Ascending aorta (tissue), 2 donors: ENCODE data around the gene CPNE1. TPM values are rescaled to one million over a fixed set of nuclear protein-coding genes. Genes with fewer than 3 reads are reported as not detected.

ENCODE experiments used
- DNase-seq, 2 donors: peaks; one replicate each; pipeline ENCODE4 v3.0.0-alpha.2; 2019; ENCODE audit warnings: low spot score in 2 of 2
- H3K27ac ChIP-seq, 2 donors: fragments of 200-600 bp; sonication (generic); one replicate each; pipeline ENCODE4 v1.5.1; 2016 to 2017; ENCODE audit warnings: mild to moderate bottlenecking in 1 of 2
- H3K27me3 ChIP-seq: fragments of 200-600 bp; sonication (generic); one replicate; pipeline ENCODE4 v1.5.1; 2017
- H3K36me3 ChIP-seq, 2 donors: fragments of 200-600 bp; sonication (generic); one replicate each; pipeline ENCODE4 v1.5.1; 2016
- H3K4me1 ChIP-seq, 2 donors: fragments of 200-600 bp; sonication (generic); one replicate each; pipeline ENCODE4 v1.5.1; 2016 to 2017; ENCODE audit warnings: mild to moderate bottlenecking in 1 of 2
- H3K4me3 ChIP-seq, 2 donors: fragments of 200-600 bp; sonication (generic); one replicate each; pipeline ENCODE4 v1.5.1; 2016 to 2017; ENCODE audit warnings: mild to moderate bottlenecking in 1 of 2
- H3K9me3 ChIP-seq, 2 donors: fragments of 200-600 bp; sonication (generic); one replicate each; pipeline ENCODE4 v1.5.1; 2016
- CTCF ChIP-seq, 3 experiments: fragments of 200-600 bp in 2 of 3; fragments of 450-650 bp in 1 of 3; sonication (generic) in 2 of 3; IDR thresholded peaks; one replicate each; pipeline ENCODE4 v1.5.1; 2016 to 2019; ENCODE audit warnings: antibody characterized with exemption in 3 of 3, mild to moderate bottlenecking in 1 of 3, moderate library complexity in 1 of 3
- intact Hi-C: fragments of 100-400 bp; cut with DNase I; formaldehyde crosslinking; loops from one replicate; pipeline ENCODE4 v1.15.1; 2023
- total RNA-seq: library from RNA; depleted of rRNA; stranded (reverse); fragments of >200 nt; gene quantifications from one replicate; pipeline ENCODE4 v1.1.0, GENCODE V29; 2016

The CPNE1 gene
- total RNA-seq, 1 donor from 2014 or later = 208 TPM

GRCh38 chr20:35651958-35652357 is 12.7 kb downstream of the CPNE1 start:
- no peak for DNase-seq
- Histone ChIP-seq H3K27me3 (no peaks in the 10 kb centered on the region), H3K9me3 (no peaks in the 10 kb centered on the region), H3K27ac (no peak overlapping the region), H3K36me3 (peaks cover 18 to 29% of the 10 kb centered on the region in 2 donors), H3K4me1 (peaks cover 4 to 31% of the 10 kb centered on the region in 2 donors), H3K4me3 (no peak overlapping the region)
- intact Hi-C loops = no loop called here
- TF ChIP-seq CTCF (IDR thresholded peaks at IDR 0.05) = no peak

GRCh38 chr20:35650632-35651031 is 14.1 kb downstream of the CPNE1 start:
- Histone ChIP-seq H3K27me3 (no peaks in the 10 kb centered on the region), H3K4me1 (peaks cover 4 to 29% of the 10 kb centered on the region in 2 donors), H3K9me3 (no peaks in the 10 kb centered on the region), H3K4me3 (no peak overlapping the region), H3K27ac (no peak overlapping the region), H3K36me3 (peaks cover 18 to 29% of the 10 kb centered on the region in 2 donors)
- TF ChIP-seq CTCF (IDR thresholded peaks at IDR 0.05) = no peak
- DNase-seq = no peak
- intact Hi-C loops = no loop called here

GRCh38 chr20:35648836-35649235 is 15.9 kb downstream of the CPNE1 start:
- intact Hi-C loops = no loop called here
- H3K9me3 ChIP-seq = no peaks in the 10 kb centered on the region
- H3K27me3 ChIP-seq = no peaks in the 10 kb centered on the region
- H3K27ac ChIP-seq = no peak overlapping the region
- DNase-seq = no peak
- H3K4me3 ChIP-seq = no peak overlapping the region
- TF ChIP-seq CTCF (IDR thresholded peaks at IDR 0.05) = no peak
- peaks cover 10 to 14% of the 10 kb centered on the region in 2 donors for H3K36me3 ChIP-seq
- H3K4me1 ChIP-seq = peaks cover 4 to 32% of the 10 kb centered on the region in 2 donors

GRCh38 chr20:35644806-35645205 is 19.9 kb downstream of the CPNE1 start:
- no peaks in the 10 kb centered on the region for H3K9me3 ChIP-seq
- H3K27me3 ChIP-seq = no peaks in the 10 kb centered on the region
- no peak for TF ChIP-seq CTCF (IDR thresholded peaks at IDR 0.05)
- peaks cover 0 to 13% of the 10 kb centered on the region in 2 donors for H3K4me1 ChIP-seq
- H3K36me3 ChIP-seq = no peaks in the 10 kb centered on the region
- no peak overlapping the region for H3K27ac ChIP-seq
- intact Hi-C loops = no loop called here
- no peak overlapping the region for H3K4me3 ChIP-seq
- DNase-seq = no peak

- DNase-seq = no peak
These were observed 21.7 kb downstream of the CPNE1 start for GRCh38 chr20:35643045-35643444.

More at GRCh38 chr20:35643045-35643444, 21.7 kb downstream of the CPNE1 start:
- Histone ChIP-seq H3K9me3 (no peaks in the 10 kb centered on the region), H3K4me1 (peaks cover 0 to 3% of the 10 kb centered on the region in 2 donors), H3K4me3 (no peak overlapping the region), H3K27ac (no peak overlapping the region), H3K27me3 (no peaks in the 10 kb centered on the region), H3K36me3 (no peaks in the 10 kb centered on the region)
- intact Hi-C loops = no loop called here
- no peak for TF ChIP-seq CTCF (IDR thresholded peaks at IDR 0.05)
